Tibial artery (tissue), 4 donors: ENCODE results near the gene LRRC72.

ENCODE experiments used
- DNase-seq, 2 donors: peaks; one replicate each; pipeline ENCODE4 v3.0.0-alpha.2; 2019
- H3K27ac ChIP-seq, 2 donors: fragments of 200-600 bp; sonication (generic) in 1 of 2; 1 replicate in 1 of 2; 2 replicates in 1 of 2; pipeline ENCODE4 v1.5.1; 2018 to 2019; ENCODE audit warnings: mild to moderate bottlenecking in 1 of 2
- H3K27me3 ChIP-seq, 2 donors: fragments of 200-600 bp; sonication (generic) in 1 of 2; one replicate each; pipeline versions ENCODE4 v1.5.1 to v1.6.0; 2016 to 2019
- H3K36me3 ChIP-seq, 3 donors: fragments of 200-600 bp; sonication (generic) in 2 of 3; one replicate each; pipeline ENCODE4 v1.5.1; 2016 to 2019; ENCODE audit warnings: mild to moderate bottlenecking in 2 of 3
- H3K4me1 ChIP-seq, 4 donors: fragments of 200-600 bp; sonication (generic) in 2 of 4; 1 replicate in 3 of 4; 2 replicates in 1 of 4; pipeline ENCODE4 v1.5.1; 2016 to 2019
- H3K4me3 ChIP-seq, 2 donors: fragments of 200-600 bp; sonication (generic) in 1 of 2; 1 replicate in 1 of 2; 2 replicates in 1 of 2; pipeline ENCODE4 v1.5.1; 2018 to 2019; ENCODE audit warnings: mild to moderate bottlenecking in 2 of 2
- H3K9me3 ChIP-seq, 3 donors: fragments of 200-600 bp; sonication (generic) in 1 of 3; one replicate each; pipeline ENCODE4 v1.5.1; 2016 to 2019
- CTCF ChIP-seq, 2 experiments: fragments of 200-600 bp in 1 of 2; fragments of 450-650 bp in 1 of 2; IDR thresholded peaks; one replicate each; pipeline ENCODE4 v1.5.1; 2017 to 2019; ENCODE audit warnings: antibody characterized with exemption in 2 of 2, mild to moderate bottlenecking in 1 of 2, moderate library complexity in 1 of 2
- intact Hi-C: fragments of 100-400 bp; cut with DNase I; formaldehyde crosslinking; loops from one replicate; pipeline ENCODE4 v1.15.0; 2023; ENCODE audit warnings: low total_unique reads

The LRRC72 gene

DNA sequence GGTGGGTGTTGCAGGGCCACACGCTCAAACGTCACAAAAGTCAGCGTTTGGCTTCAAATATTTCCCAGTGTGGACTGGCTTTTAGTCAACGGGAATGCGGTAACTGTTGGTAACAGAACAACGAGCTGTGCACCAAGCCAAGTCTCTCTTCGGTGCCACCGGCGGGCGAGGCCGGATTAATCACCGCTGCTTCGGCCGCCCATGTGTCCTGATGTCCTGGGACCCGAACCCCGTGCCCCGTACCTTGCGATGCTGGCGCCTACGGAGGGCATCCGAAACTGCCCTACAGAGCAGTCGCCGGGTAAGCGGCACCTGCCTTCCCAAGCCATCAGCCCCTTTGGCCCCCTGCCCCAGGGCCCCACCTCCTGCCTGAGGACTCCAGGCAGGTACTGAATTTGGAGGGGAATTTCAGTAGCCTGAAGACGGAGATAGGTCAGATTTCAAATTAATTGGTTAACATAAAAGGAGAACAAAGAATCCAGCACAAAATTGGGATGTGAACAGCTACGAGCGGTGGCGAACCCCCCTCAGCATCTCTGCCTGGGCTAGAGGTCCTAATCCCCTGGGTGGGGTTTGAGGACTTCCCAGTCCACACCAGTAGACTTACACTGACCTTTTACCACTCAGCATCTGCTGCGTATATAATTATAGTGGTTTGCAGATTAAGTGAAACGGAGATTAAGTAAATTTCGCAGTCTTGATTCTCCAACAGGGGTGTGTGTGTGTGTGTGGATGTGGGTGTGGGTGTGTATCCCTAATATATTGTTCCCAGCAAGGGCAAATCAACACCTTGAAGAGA, at the start of gene LRRC72:
TSS of gene LRRC72 (plus strand) at position 84 of the 799 bp plus-strand sequence. CDS start at position 212, 128 bp downstream.
- no peaks in the 10 kb centered on the region for H3K27me3 ChIP-seq
- no peak within 1 kb of the TSS for H3K27ac ChIP-seq
- no peaks in the 10 kb centered on the region for H3K9me3 ChIP-seq
- no peak within 1 kb of the TSS for H3K4me3 ChIP-seq
- no peaks in the 10 kb centered on the region for H3K4me1 ChIP-seq
- DNase-seq = no peak
- no peaks in the 10 kb centered on the region for H3K36me3 ChIP-seq
- TF ChIP-seq CTCF (IDR thresholded peaks at IDR 0.05) = no peak
- intact Hi-C loops = no loop called here

- Histone ChIP-seq H3K9me3 (no peaks in the 10 kb centered on the region), H3K27me3 (no peaks in the 10 kb centered on the region), H3K36me3 (no peaks in the 10 kb centered on the region), H3K27ac (no peak overlapping the region), H3K4me1 (no peaks in the 10 kb centered on the region), H3K4me3 (no peak overlapping the region)
- DNase-seq = no peak
- intact Hi-C loops = no loop called here
- no peak for TF ChIP-seq CTCF (IDR thresholded peaks at IDR 0.05)
Observed at GRCh38 chr7:16479161-16479560, 47.5 kb upstream of the LRRC72 start.

DNA sequence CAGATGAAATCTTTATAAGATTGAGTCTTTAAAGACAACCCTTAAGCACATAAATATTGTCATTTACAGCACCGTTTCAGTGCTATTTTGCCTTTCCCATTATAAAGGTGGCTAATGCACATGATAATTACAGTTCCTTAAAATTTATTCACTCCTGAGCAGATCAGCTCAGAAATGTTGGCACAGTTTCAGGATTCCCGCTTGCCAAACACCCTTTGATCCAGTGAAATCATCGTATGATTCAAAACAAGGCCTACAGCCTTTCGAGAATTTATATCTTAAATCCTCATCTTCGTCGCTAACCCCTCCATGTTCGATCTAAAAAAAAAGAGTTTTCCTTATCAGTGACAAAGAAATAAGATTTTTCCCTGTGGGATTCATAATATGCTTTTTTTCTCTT, 47.0 kb upstream of the LRRC72 start:
- no peaks in the 10 kb centered on the region for H3K4me1 ChIP-seq
- H3K4me3 ChIP-seq = no peak overlapping the region
- H3K27ac ChIP-seq = no peak overlapping the region
- TF ChIP-seq CTCF (IDR thresholded peaks at IDR 0.05) = no peak
- intact Hi-C loops = no loop called here
- H3K27me3 ChIP-seq = no peaks in the 10 kb centered on the region
- no peaks in the 10 kb centered on the region for H3K36me3 ChIP-seq
- DNase-seq = no peak
- no peaks in the 10 kb centered on the region for H3K9me3 ChIP-seq

DNA sequence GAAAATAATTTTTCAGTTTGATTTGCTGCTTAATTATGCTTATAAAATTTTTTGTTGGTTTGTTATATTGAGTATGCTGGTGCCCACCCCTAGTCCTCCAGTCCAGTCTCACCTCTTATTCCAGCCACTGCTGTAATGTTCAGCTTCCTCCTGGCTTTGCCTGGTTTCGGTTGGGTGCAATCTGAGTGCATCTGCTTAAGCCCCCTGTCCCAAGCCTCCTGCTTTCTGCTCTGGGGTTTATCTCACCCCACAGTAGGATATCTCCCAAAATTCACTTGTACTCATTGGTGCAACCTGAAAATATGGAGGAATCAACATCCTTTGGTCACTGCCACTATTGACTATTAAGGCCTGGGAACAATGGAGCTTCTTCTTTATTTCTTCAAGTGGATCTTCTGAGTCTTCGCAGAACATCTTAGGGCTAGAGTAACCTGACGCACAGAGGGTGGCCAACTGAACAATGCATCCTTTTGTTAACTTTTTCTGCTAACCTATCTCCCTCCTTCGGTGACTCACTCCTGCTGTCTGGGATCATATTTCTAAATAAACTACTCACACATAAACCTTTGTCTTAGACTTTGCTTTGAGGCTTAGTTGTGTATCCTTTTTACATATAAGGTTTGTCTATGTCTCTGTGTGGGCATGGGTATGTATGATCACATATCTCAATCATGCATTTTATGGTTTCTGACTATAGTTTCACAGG, 42.0 kb upstream of the LRRC72 start:
- intact Hi-C loops = no loop called here
- Histone ChIP-seq H3K9me3 (no peaks in the 10 kb centered on the region), H3K4me3 (no peak overlapping the region), H3K36me3 (no peaks in the 10 kb centered on the region), H3K4me1 (no peaks in the 10 kb centered on the region), H3K27me3 (no peaks in the 10 kb centered on the region), H3K27ac (no peak overlapping the region)
- DNase-seq = no peak
- TF ChIP-seq CTCF (IDR thresholded peaks at IDR 0.05) = no peak

- no peak for TF ChIP-seq CTCF (IDR thresholded peaks at IDR 0.05)
- Histone ChIP-seq H3K27ac (no peak overlapping the region), H3K9me3 (no peaks in the 10 kb centered on the region), H3K4me1 (no peaks in the 10 kb centered on the region), H3K36me3 (no peaks in the 10 kb centered on the region), H3K4me3 (no peak overlapping the region), H3K27me3 (no peaks in the 10 kb centered on the region)
- intact Hi-C loops = no loop called here
- DNase-seq = no peak
Observed at GRCh38 chr7:16491148-16491547, 35.5 kb upstream of the LRRC72 start.
